ENCODE data around the gene MBLAC1.
A peak's percentile ranks its signal among the peaks of the same experiment; 100 is the strongest.

Gene MBLAC1

DNA sequence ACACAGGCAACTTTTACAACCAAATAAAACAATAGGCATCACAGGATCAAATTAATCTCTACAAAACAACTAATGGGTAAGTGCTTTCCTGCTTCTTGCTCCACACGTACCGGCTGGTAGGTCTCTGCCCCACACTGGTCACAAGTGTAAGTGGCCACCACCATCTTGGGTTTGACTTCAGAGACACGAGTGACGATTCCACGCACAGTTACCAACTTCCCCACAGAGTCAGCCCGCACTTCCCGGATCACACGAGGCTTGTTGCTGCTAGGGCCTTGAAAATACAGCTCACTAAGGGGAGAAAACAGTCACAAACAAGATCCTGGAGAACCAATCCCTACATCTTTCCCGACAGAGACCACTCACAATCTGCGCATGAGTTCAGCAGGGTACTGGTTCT lies 27.9 kb upstream of the MBLAC1 start:
- no peak for DNase-seq (ENCODE audit: low spot score)

DNA sequence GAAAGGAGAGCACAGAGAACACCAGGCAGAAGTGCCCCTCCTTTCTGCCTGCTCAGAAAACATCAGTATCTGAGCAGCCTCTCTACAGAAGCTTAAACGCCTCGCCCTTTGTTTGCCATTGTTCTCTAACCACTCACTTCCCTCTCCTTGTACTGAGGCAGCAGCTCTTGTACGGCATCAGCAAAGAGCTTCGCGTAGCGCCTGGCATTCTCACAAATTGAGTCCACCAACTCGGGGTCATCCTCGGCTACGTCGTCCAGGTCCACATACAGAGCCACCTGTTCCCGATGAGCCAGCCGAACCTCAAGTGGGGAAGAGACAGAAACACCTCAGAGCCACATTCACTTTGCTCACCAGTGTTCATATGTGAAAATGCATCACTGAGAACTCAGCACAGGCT lies 27.3 kb upstream of the MBLAC1 start:
- no peak for DNase-seq (ENCODE audit: low spot score)

DNA sequence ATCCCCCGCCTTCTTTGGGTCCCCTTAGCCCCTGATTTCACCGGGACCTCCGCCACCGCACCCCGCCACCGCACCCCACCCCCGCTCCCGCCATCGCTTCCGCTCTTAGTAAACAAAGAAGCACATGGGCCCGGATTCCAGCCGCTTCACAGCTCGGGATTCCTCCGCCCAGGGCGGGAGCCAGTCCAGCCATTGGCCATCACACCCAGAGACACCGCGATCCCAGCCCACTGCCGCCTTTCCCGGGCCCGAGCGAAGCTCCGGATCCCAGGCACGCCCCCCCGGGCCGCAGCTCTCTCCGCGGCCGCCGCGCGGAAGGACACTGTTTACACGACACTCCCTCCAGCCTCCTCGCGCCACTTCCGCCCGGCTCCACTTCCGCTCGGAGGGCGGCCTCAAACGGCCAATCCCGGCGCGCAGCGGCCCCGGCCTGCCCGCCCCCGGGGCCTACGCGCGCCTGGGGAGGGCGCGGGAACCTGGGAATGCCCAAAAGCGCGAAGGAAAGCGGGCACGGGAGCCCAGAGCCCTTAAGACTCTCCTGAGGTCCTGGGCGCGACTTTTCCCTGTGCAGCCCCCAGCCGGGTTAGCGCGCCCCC lies 26.2 kb upstream of the MBLAC1 start:
- peak; percentile 96 for DNase-seq (ENCODE audit: low spot score)

DNA sequence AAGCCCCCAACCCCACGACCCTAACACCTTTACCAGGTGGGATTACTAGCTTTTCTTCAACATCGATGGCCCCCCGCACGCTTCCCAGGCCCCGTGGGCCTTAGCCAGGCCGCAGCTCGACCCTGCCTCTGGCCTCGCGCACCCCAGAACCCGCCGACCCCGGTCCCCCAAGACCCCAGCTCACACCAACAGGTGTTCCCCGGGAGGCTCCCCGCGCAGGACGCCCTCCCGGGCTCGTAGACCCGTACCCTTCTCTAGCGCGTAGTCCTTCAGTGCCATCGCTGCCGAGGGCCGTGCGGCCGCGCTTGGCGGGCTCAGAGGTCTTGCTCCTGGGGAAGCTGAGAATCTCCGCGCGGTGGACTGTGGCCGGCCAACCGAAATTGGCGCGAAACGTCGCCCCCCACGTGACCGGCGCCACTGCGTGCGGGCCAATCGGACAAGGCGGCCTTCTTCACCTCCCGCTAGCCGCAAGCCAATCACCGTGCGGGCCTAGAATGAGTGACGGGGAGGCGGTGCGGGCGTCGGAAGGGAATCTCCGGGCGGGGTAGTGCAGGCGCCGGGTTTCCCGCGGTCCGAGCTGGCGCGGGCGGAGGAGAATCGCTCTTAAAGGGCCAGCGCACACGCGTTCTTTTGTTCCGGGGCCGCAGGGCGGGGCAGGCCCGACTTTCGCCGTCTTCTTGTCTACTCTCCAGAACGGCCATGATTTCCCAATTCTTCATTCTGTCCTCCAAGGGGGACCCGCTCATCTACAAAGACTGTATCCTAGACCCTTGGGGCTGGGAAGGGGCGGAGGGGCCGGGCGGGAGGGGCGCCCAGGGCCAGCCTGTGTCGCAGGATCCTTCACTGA lies 25.5 kb upstream of the MBLAC1 start, which contains the start of the genes AP4M1 and MCM7:
Gene AP4M1, plus strand, starts transcription at position 628 of the 847 bp plus-strand sequence. Its CDS starts 72 bp downstream, at position 700.
Gene MCM7, minus strand, starts transcription at position 382 of the 847 bp plus-strand sequence. Its CDS starts 103 bp downstream, at position 279.
- peak; percentile 100 for DNase-seq (ENCODE audit: low spot score)

DNA sequence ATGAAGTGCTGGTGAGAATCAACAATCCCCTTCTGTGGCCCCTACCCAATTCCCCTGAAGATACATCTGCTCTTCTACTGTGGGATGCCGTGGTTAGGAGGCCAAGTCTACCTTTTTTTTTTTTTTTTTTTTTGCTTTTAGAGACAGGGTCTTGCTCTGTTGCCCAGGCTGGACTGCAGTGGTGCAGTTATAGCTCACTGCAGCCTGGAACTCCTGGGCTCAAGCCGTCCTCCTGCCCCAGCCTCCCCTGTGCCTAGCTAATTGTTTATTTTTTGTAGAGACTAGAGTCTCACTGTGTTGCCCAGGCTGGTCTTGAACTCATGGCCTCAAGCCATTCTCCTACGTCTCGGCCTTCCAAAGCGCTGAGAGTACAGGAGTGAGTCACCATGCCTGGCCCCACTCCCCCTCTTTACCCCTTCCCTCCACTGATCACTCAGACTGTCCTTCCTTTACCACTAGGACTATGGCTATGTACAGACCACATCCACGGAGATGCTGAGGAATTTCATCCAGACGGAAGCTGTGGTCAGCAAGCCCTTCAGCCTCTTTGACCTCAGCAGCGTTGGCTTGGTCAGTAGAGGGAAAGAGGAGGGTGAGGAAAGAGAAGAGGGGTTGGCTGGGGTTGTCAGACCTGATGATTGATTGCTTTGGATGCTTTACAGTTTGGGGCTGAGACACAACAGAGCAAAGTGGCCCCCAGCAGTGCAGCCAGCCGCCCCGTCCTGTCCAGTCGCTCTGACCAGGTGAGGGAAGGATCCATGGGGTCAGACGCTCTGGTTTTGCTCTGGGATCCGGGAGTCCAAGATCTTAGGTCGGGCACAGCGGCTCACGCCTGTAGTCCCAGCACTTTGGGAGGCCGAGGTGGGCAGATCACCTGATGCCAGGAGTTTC lies 23.6 kb upstream of the MBLAC1 start:
- DNase-seq (ENCODE audit: low spot score), result no peak

DNA sequence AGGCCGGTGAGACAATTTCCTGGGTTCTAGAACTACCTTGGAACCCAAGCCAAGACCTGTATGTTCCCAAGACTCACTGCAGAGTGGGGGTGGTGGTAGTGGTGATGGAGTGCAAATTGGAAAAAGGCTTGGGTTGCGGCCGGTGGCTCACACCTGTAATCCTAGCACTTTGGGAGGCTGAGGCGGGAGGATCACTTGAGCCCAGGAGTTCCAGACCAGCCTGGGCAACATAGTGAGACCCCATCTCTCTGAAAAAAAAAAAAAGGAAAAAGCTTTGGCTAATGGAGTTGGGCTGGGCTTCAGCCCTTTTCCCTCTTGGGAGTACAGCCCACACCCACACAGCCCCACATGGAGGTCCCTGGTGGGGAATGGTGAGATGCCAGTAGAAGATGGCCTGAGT lies 21.2 kb upstream of the MBLAC1 start:
- DNase-seq (ENCODE audit: low spot score), result no peak

DNA sequence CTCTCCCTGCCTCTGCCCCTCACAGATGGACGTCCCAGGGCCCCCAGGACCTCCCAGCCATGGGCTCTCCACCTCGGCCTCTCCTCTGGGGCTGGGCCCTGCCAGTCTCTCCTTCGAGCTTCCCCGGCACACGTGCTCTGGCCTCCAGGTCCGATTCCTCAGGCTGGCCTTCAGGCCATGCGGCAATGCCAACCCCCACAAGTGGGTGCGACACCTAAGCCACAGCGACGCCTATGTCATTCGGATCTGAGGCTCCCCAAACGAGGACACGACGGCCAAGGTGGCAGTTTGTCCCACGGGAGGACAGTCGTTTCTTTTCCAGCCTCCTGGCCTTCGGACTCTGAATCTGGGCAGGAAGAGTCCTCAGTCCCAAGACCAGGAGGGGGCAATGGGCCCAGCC lies 20.1 kb upstream of the MBLAC1 start:
- DNase-seq (ENCODE audit: low spot score), result no peak

DNA sequence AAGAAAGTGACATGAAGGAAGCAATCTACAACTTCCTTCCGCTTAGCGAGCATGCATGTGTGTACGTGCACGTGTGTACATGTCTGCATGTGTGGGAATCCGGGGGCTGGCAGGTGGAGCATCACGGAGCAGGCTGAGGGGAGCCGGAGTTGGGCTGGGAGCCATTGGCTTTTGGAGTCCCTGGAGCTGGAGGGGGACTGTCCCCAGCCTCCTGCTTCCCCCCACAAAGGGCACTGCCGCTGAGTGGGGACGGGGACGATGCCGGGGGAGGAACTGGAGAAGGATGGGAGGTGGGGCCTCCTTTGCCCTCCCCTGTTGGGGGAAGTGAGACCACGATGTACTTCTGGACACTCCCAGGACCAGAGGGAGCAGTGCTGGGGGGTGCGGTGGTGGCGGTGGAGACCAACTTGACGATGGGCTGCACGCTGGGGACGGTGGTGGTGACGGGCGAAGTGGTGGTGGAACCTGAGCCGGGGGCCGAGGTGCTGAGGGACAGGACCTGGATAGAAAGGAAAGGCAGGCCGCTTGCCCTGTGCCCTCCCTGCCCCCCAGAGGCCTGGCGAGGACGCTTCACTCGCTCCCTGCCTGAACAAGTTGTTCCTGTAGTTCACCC lies 19.5 kb upstream of the MBLAC1 start:
- no peak for DNase-seq (ENCODE audit: low spot score)

DNA sequence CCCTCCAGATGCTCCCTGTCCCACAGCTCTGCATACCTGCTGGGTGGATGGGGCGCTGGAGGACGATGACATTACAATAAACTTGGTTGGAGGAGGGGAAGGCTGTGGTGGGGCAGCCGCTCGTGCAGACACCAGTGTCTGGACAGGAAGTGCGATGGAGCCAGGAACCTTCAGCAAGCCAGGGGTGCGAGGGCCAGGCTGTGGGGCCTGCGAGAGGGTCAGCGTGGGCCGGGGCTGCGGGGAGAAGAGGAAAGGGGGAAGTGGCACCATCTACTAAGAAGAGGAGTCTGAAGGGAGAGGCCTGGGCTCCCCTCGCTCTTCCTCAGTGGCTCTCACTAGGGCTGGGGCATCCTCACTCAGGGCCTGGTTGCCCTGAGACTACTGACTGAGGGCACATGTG lies 18.9 kb upstream of the MBLAC1 start:
- no peak for DNase-seq (ENCODE audit: low spot score)

DNA sequence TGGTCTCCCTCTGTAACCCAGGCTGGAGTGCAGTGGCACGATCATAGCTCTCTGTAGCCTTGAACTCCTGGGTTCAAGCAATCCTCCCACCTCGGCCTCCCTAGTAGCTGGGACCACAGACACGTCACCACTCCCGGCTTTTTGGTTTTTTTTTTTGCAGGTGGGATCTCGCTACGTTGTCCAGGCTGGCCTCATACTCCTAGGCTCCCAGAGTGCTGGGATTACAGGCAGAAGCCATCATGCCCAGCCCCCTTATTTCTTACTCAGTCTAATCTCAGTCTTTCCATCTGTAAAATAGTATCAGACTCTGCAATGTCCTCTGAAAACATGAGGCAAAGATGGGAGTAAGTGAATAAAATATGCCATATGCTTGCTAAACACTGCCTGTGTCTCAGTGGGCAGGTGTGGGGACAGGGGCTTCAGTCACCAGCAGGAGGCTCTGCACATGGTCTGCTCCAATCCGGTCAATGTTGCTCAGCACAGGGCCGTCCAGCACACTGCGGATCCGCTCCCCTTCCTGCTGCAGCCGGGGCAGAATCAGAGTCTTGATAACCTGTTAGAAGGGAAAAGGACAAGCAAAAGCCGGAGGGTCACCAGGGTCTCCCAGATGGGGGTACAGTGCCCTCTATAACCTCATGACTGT lies 17.1 kb upstream of the MBLAC1 start:
- no peak for DNase-seq (ENCODE audit: low spot score)

DNA sequence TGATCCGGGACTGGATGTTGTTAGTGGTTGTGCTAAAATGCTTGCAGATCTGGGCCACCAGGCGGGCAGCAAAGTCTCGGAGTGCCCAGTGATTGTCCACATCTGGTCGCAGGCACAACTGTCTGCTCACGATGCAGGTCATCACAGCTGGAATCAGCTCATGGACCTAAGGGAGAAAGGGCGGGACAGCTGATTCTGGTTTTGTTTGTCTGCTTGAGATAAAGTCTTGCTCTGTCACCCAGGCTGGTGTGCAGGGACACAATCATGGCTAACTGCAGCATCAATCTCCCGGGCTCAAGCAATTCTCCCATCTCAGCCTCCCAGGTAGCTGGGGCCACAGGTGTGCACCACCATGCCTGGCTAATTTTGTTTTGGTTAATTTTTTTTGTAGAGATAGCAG lies 15.6 kb upstream of the MBLAC1 start:
- DNase-seq (ENCODE audit: low spot score), result no peak

DNA sequence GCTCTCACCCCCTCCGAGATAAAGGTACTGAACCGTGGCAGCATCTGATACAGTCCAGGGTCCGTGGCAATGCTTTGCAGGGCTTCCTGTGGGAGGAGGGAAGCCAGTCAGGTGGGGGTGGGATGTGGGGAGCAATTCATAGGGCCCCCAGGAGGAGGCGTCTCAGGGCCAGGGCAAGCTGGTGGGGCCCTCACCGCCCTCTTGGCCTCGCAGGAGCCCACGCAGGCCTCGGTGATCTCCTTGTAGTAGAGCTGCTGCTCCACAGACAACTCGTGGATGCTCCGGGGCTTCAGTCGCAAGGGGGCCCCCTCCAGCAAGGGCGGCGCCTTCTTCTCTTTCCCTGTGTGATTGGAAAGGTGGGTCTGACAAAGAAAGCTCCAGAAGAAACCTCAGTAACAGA lies 14.9 kb upstream of the MBLAC1 start:
- DNase-seq (ENCODE audit: low spot score), result no peak

DNA sequence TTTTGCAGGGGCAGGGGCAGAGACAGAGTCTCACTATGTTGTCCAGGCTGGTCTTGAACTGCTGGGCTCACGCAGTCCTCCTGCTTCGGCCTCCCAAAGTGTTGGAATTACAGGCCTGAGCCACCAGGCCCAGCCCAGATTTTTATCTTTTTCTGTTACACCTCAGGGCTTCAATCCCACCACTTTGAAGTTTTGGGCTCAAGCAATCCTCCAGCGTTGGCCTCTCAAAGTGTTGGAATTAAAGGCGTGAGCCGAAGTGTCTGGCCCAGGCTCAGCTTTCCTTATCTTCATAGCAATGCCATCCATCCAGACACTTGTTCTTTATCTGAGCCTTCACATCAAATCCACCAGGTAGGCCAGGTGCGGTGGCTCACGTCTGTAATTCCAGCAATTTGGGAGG lies 11.7 kb upstream of the MBLAC1 start:
- DNase-seq (ENCODE audit: low spot score), result no peak

DNA sequence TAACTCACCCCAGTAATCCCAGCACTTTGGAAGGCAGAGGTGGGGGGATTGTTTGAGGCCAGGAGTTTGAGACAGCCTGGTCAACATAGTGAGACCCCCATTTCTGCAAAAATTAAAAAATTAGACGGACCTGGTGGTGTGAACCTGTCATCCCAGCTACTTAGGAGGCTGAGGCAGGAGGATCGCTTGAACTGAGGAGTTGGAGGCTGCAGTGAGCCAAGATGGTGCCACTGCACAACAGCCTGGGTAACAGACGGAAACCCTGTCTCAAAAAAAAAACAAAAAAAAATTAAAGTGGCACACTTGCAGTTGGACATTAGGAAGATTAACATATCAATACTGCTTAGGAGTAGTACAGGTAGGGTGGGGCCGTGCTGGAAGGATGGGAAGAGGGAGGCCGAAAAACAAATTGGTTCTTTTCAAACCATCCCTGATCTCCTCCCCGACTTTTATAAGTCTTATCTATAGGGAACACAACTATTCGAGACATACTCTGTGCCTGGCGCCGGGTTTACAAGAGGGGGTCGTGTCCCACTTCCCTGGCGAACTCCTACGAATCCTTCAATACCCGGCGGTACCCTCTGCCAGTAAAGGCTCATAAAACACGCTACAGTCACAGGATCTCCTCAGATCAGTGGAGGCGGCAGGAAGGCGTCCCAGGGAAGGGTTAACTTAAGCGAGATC lies 8.2 kb upstream of the MBLAC1 start:
- no peak for DNase-seq (ENCODE audit: low spot score)

DNA sequence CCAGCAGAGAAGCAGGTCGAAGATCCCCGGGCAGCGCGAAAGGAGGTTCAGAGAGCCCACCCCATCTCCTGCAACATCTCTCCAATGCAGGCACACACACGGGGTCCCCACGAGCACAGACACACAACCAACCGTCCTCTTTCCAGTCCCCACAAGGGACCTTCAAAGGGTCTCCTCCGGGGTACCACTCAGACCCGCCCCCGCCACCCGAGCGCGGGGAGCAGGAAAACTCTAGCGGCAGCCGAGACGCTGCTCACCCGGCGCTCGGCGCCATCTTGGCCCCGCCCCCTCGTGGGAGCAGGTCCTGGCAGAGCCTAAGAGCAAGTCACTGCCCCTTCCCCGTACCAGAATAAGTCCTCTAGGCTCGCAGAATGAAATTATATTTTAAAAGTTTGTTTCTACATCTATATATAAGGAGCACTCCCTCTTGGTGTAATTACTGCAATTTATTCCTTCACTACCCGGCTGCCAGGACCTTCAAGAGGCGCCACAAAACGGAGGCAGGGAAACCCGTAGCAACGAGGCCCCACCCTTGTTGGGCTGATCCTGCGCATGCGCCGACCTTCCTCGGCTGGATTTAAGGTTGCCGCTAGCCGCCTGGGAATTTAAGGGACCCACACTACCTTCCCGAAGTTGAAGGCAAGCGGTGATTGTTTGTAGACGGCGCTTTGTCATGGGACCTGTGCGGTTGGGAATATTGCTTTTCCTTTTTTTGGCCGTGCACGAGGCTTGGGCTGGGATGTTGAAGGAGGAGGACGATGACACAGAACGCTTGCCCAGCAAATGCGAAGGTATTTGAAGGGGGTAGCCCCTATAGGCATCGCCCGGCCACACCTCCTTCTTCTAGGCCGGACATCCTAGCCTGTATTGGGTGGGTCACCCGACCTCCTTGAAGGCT lies 7.4 kb upstream of the MBLAC1 start, which contains the start of the genes CNPY4 and TAF6:
Gene CNPY4, plus strand, starts transcription at position 563 of the 898 bp plus-strand sequence. Its CDS starts 111 bp downstream, at position 674.
Gene TAF6, minus strand, starts transcription at position 287 of the 898 bp plus-strand sequence. CDS start 5,149 bp downstream, outside the sequence.
- DNase-seq (ENCODE audit: low spot score), result peak; percentile 98

DNA sequence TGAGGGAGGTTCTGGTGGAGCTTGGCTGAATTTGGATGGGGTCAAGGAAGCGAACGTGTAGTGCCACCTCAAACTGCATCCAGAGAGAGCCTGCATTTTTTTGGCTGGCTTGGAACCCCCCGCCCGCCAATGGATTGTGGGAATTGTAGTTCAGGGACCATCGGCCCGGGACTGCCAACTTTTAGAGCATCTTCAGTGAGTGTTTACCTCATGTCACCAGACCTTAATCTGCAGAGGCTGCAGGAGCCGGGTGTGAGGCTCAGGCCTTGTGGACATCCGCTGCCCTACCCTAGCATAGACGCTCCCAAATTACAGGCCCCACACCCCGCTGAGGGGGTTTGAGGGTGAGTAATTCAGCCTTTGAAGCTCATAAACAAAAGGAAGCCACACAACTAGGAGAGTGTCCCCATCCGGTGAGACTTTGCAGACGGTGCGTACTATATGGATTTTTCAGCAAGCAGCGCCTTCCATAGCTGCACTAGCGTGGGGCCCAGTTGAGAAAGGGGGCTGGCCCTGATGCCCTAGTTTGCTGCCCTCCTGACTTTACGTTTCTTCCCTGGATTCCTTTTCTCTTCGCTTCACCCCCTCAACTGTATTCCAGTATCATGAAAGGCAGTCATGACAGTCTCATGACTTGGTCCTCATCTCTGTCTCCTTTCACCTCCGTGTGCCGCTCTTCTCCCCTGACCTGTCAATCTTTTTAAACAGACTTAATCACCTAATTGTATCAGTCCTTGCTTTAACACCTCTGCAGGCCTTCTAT lies 6.6 kb upstream of the MBLAC1 start:
- peak; percentile 92 for DNase-seq (ENCODE audit: low spot score)

DNA sequence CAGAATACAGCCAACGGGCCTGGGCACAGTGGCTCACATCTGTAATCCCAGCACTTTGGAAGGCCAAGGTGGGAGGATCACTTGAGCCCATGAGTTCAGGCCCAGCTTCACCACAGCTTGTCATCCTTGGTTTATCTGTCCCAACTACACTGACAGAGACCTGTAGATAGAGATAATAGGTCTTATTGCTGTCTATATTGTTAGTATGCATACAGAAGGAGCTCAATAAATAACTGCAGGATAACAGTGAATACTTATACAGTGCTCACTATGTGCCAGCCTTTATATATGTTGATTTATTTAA lies 6.1 kb upstream of the MBLAC1 start:
- DNase-seq (ENCODE audit: low spot score), result no peak

DNA sequence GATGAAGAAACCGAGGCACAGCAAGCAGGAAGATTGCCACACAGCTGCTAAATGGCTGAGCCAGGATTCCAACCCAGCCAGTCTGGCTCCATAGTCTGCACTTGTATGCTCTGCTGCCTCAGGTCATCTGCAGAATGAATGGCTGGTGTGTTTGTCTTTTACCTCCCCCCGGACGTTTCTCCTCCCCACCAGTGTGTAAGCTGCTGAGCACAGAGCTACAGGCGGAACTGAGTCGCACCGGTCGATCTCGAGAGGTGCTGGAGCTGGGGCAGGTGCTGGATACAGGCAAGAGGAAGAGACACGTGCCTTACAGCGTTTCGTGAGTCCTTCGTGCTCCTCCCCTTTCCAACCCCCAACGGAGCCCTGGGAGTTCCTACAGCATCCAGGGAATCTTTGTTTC lies 4.7 kb upstream of the MBLAC1 start:
- DNase-seq (ENCODE audit: low spot score), result peak; percentile 6

DNA sequence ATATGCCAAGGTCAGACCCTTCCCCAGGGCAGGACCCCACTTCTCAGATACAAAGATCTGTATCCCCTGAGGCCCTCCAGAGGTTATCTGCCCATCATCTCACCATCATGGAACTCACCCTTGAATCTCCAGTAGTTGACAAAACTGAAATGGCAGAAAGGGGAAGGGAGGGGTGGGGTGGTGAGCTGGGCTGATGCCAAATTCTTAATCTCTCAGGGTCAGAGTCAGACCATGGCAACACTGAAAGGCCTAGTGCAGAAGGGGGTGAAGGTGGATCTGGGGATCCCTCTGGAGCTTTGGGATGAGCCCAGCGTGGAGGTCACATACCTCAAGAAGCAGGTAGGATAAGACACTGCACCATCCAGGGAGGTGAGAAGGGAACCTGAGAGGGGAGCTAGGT lies 4.2 kb upstream of the MBLAC1 start:
- DNase-seq (ENCODE audit: low spot score), result peak; percentile 16

All from NAMALWA (cell line).